ENCODE data around the gene HADHA.

DNA sequence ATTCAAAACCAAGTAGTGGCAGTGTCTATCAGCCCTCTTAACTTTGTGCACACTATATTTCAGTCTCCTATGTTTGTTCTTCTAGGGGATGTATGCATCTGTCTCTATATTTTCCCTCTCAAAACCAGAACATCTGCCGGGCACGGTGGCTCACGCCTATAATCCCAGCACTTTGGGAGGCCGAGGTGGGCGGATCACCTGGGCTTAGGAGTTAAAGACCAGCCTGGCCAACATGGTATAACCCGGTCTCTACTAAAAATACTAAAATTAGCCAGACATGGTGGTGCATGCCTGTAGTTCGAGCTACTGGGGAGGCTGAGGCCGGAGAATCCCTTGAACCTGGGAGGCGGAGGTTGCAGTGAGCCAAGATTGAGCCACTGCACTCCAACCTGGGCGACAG, 81.5 kb downstream of the HADHA start:
- TF ChIP-seq, protein P1, sequence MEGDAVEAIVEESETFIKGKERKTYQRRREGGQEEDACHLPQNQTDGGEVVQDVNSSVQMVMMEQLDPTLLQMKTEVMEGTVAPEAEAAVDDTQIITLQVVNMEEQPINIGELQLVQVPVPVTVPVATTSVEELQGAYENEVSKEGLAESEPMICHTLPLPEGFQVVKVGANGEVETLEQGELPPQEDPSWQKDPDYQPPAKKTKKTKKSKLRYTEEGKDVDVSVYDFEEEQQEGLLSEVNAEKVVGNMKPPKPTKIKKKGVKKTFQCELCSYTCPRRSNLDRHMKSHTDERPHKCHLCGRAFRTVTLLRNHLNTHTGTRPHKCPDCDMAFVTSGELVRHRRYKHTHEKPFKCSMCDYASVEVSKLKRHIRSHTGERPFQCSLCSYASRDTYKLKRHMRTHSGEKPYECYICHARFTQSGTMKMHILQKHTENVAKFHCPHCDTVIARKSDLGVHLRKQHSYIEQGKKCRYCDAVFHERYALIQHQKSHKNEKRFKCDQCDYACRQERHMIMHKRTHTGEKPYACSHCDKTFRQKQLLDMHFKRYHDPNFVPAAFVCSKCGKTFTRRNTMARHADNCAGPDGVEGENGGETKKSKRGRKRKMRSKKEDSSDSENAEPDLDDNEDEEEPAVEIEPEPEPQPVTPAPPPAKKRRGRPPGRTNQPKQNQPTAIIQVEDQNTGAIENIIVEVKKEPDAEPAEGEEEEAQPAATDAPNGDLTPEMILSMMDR (IDR thresholded peaks at IDR 0.05; ENCODE audit: low read length), result no peak
- no peak for TF ChIP-seq EZH2 (IDR thresholded peaks at IDR 0.05; ENCODE audit: borderline replicate concordance, low read length)
